HG02642 (cell line): Measurements from ENCODE around the gene PRTFDC1.
"Not testable (repeated sequence)": the region's sequence is repeated elsewhere in the genome, so short reads cannot be mapped to it uniquely, and the experiment has no call there.

Experiments used
- ATAC-seq: cut with Tn5 transposase; IDR thresholded peaks from one replicate; pipeline ENCODE4 v1.9.1; 2021; ENCODE audit warnings: mild to moderate bottlenecking; ENCODE audit not compliant: unreplicated experiment, poor library complexity

The PRTFDC1 gene

GRCh38 chr10:24968349-24968748 lies 15.9 kb upstream of the PRTFDC1 start:
- no peak for ATAC-seq

- ATAC-seq: no peak
Observed at GRCh38 chr10:24966962-24967481, 14.6 kb upstream of the PRTFDC1 start.

GRCh38 chr10:24965051-24965450 lies 12.6 kb upstream of the PRTFDC1 start:
- no peak for ATAC-seq

- ATAC-seq: no peak
Observed at GRCh38 chr10:24963521-24964041, 11.2 kb upstream of the PRTFDC1 start.

GRCh38 chr10:24962995-24963394 lies 10.6 kb upstream of the PRTFDC1 start:
- no peak for ATAC-seq

- no peak for ATAC-seq
Observed at GRCh38 chr10:24961582-24961981, 9.2 kb upstream of the PRTFDC1 start.

- ATAC-seq: no peak
Observed at GRCh38 chr10:24959382-24959730, 7.0 kb upstream of the PRTFDC1 start.

- ATAC-seq: no peak
Observed at GRCh38 chr10:24958721-24959381, 6.4 kb upstream of the PRTFDC1 start.

- ATAC-seq: no peak
Observed at GRCh38 chr10:24958091-24958720, 5.8 kb upstream of the PRTFDC1 start.

GRCh38 chr10:24957624-24958051 lies 5.2 kb upstream of the PRTFDC1 start:
- not testable (repeated sequence) for ATAC-seq

GRCh38 chr10:24953675-24954074 lies 1.3 kb upstream of the PRTFDC1 start:
- no peak for ATAC-seq

- ATAC-seq: peak; percentile 83
Observed at GRCh38 chr10:24952707-24953645, 570 bp upstream of the PRTFDC1 start.

- peak; percentile 11 for ATAC-seq
Observed at GRCh38 chr10:24951201-24952142, 934 bp downstream of the PRTFDC1 start.

GRCh38 chr10:24950439-24950838 lies 2.0 kb downstream of the PRTFDC1 start:
- ATAC-seq: no peak

GRCh38 chr10:24949616-24950015 lies 2.8 kb downstream of the PRTFDC1 start:
- no peak for ATAC-seq

GRCh38 chr10:24947304-24948097 lies 4.9 kb downstream of the PRTFDC1 start:
- ATAC-seq: peak; percentile 43

- no peak for ATAC-seq
Observed at GRCh38 chr10:24944512-24945255, 7.7 kb downstream of the PRTFDC1 start.

- no peak for ATAC-seq
Observed at GRCh38 chr10:24938525-24938924, 13.9 kb downstream of the PRTFDC1 start.
